ENCODE measurements around the gene GPR152.
A peak's percentile ranks its signal among the peaks of the same experiment; 100 is the strongest.

The GPR152 gene

DNA sequence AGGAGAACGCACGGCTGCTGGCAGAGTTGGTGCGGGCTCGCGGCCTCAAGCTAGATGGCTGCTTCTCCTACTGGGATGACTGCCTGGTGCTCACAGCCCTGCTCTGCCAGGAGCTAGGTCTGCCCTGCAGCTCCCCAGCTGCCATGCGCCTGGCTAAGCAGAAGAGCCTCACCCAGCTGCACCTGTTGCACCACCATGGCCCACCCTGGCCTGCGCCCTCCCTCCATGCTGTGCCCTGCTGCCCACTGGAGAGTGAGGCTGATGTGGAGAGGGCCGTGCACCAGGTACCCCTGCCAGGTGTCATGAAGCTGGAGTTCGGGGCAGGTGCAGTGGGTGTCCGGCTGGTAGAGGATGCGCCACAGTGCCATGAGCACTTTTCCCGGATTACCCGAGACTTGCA lies 29.1 kb downstream of the GPR152 start:
- no peak for DNase-seq

DNA sequence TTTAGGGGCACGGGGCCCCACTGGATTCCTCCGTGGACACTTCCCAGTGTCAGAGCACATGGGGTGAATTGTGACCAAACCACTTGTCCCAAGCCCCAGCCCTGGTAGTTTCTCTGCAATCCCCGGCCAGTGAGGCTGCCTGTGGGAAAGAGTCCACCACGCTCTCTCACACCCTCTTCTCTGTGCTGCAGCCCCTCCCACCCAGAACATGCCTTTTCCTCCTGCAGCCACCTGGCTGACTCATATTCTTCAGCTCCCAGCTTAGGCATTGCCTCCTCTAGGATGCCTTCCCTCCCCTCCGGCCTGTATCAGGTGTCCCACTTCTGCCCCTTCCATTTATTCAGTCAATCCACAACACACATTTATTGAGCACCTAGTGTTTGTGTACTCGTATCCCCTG lies 29.6 kb downstream of the GPR152 start:
- DNase-seq = no peak

DNA sequence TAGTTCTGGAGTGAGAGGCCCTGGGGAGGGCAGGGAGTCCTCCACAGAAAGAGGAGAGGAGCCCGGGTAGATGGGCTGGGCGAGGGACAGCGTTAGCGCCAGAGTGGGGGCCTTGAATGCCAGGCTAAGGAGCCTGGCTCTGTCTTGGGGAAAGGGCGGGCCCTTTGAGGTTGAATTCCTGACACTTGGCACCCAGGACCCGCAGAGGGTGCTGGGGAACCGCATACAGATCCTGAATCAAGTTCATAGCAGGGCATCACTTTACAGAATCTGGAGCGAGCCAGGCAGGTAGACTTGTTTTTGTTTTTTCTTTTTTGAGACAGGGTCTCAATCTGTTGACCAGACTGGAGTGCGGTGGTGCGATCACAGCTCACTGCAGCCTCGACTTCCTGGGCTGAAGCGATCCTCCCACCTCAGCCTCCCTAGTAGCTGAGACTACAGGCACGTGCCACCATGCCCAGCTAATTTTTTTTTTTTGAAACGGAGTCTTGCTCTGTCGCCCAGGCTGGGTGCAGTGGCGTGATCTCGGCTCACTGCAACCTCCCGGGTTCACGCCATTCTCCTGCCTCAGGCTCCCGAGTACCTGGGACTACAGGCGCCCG lies 31.0 kb downstream of the GPR152 start:
- DNase-seq = no peak

- peak; percentile 86 for DNase-seq
These were observed 31.7 kb downstream of the GPR152 start for GRCh38 chr11:67420646-67421429.

GRCh38 chr11:67420147-67420645 lies 32.3 kb downstream of the GPR152 start:
- no peak for DNase-seq

- no peak for DNase-seq
These were observed 33.0 kb downstream of the GPR152 start for GRCh38 chr11:67419325-67420049.

DNA sequence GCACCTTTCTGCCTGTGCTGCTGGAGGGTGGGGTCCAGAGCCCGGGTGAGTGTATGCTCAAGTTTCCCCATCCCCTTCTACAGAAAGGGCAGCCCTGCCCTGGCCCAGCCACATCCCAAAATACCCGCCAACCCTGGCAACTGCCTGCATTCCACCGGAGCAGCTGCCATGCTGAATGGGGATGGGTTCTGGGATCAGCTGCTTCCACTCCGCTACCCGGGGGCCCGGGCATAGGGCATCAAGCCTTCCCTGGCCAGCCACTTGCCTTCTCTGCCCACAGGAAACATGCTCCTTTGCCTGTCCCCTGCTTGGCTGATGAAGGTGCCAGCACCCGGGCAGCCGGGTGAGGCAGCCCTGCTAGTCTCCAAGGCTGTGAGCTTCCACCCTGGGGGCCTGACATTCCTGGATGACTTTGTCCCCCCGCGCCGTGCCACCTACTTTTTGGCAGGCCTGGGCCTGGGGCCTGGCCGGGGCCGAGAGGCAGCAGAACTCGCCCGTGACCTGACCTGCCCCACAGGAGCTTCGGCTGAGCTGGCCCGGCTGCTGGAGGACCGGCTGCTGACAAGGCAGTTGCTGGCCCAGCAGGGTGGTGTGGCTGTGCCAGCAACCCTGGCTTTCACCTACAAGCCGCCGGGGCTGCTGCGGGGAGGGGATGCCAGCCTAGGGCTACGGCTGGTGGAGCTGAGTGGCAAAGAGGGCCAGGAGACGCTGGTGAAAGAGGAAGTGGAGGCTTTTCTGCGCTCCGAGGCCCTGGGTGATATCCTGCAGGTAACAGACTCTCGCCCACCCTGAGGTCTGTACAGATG lies 33.9 kb downstream of the GPR152 start:
- DNase-seq = no peak

GRCh38 chr11:67417425-67417824 lies 35.1 kb downstream of the GPR152 start:
- no peak for DNase-seq

DNA sequence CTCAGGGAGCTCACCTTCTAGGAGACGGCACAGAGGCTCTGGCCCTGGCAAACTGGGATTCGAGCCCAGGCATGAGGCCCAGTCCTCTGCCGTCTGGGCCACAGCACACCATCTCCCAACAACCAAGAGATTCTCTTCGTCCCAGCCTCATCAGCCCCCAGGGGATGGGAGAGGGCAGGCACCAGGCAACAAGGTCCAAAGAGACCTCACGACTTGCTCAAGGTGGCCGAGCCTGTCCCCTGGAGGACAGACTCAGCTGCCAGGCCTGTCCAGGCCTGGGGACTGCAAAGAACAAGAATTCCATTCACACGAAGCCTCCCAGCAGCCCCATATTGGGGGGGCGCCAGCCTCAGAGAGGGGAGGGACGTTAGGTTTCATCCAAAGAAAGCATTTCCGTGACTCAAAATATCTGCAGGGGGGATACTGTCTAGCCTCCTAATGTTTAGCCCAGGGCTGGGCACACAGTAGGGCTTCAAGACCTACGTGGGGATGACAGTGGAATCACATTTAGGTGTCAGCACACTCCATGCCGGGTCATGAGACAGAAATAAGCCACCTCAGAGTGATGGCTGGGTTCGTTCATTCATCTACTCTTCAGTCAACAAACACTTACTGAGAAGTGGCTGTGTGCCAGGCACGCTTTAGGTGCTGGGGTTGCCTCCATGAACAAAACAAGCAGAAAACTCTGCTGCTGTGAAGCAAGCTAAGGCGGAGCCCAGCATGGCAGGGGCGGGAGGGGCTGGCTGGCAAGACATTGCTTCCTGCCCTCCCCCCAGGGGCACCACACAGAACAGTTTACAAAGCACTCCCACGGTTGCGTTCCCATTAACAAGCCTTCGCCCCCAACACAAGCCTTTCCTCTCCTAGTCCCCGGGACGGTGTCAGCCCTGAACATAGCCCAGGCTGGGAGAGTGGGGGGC lies 35.9 kb downstream of the GPR152 start:
- DNase-seq = peak; percentile 80

DNA sequence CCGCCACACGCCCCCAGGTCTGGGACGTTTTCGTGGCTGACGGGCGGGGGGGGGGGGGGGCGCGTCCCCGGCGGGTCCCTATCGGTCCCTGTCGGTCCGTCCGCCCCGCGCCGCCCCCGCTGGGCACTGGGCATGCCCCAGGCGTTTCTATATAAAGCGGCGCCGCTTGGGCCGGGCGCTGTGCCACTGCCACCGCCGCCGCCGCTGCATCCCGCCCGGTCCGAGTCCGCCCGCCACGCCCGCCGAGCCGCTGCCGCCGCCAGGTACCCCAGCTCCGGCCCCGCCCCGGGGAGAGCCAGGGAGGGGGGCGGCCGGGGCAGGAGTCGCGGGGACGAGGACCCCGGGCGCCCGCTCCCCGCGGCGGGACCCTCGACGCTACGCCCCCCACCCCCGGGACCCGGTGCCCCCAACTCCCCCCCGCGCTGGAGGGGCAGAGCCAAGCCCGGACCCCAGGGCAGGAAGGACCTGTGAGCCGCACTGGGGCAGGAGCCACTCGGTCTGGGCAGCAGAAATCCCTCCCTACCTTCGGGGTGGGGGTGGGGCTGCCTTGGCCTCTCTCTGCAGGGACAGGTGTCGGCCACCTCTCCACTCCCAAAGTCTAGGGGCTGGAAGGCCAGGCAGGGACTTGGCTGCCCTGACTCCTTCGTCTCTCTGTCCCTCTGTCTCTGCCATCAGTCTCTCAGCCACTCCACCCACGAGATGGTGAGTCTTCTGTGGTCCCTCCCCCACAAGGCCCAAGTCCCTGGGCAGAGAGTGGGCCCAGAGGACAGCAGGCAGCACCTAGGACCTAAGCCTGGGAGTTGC lies 36.8 kb downstream of the GPR152 start, which contains the start of gene CARNS1:
Gene CARNS1, plus strand, starts transcription at position 178 of the 804 bp plus-strand sequence. Its CDS starts 522 bp downstream, at position 700.
- peak; percentile 18 for DNase-seq

- DNase-seq = no peak
These were observed 39.2 kb downstream of the GPR152 start for GRCh38 chr11:67413266-67413849.

DNA sequence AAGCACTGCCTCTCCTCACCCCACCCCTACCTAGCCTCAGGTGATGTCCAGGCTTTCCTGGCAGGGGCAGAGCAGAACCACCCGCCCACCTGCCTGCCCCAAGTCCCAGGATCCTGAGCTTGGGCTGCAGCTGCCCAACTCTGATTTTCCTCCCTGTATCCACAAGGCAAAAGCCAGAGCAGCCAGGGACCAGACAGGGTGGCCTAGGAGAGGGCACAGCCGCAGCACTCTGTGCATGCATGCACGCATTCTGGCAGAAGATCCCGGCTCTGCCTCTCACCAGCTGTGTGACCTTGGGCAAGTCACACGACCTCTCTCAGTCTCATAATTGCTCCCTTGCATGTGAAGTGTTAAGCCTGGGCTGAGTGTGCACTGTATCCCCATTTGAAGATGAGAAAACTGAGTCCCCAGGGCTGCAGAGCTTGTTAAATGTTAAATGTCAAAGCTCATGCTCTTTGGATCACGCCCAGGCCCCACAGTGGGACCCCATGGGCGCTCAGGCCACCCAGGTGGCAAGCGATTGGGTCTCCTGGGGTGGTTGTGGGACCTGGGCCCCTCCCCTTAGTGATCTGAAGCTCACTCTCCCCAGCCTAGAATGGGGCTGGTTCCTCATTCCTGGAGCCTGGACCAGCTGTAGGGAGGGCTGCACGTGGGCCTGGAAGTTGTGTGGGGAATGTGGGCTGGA lies 39.9 kb downstream of the GPR152 start:
- DNase-seq = no peak

DNA sequence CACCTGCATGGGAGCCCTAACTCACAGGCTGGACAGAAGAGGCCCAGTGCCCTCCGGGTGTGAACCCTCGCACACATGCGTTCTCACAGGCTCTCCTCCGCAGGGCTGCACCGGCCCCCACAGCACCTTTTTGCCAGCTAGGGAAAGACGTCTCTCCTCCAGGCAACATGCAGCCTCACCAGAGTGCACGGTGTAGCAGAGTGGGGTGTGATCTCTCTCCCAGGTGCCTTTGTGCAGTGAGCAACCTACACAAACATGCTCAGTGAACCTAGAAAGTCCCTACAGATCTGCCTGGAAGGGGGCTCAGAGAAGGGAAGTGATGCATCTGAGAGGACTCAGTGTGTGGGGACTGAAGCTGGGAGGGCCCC lies 40.8 kb downstream of the GPR152 start:
- DNase-seq = no peak

DNA sequence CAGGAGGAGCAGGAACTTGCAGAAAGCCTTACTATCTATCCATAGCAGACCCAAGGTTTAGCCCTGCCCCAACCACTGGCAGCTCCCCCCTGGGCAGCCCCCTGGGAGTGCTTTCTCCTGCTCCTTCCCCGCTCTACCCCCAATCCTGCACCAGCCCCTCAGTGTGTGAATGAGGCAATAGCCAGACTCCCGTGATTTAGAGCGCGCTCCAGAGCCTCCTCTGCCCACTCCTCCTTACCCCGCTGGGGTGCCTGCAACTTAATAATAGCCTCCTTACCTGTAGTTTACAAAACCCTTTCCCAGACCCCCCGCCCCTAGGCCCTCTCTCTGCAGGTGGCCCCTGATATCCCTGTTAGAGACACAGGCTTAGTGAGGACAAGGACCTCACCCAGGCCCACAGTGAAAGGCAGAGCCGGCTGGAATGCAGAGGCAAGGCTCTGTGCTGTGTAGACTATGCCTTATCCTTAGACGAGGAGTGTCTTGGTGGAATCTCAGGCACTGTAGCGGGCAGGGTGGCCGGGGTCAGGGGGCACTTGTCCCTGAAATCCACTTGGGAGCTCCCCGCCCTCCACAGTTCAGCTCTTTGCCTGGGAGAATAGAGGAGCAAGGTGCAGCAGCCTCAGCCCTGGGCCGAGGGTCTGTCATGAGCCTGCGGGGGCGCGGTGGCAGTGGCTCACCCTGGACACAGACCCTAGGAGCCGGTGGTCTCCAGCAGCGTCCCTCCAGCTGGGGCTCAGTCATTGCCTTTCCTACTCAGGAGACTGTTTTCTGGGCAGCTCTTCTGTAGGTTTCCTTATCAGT lies 41.3 kb downstream of the GPR152 start:
- no peak for DNase-seq

- no peak for DNase-seq
These were observed 42.1 kb downstream of the GPR152 start for GRCh38 chr11:67410369-67410831.

GRCh38 chr11:67409781-67410368 lies 42.7 kb downstream of the GPR152 start:
- no peak for DNase-seq

- DNase-seq = no peak
These were observed 43.3 kb downstream of the GPR152 start for GRCh38 chr11:67409261-67409666.

GRCh38 chr11:67408437-67409200 lies 43.9 kb downstream of the GPR152 start:
- no peak for DNase-seq

Measured in NCI-H2029 (cell line).